ENCODE data around the gene MAGED1.
"Not testable (repeated sequence)": the region's sequence is repeated elsewhere in the genome, so short reads cannot be mapped to it uniquely, and the experiment has no call there.

The MAGED1 gene

GRCh38 chrX:51894697-51895336 lies 1.4 kb downstream of the MAGED1 start:
- DNase-seq (ENCODE audit: low spot score), result no peak

DNA sequence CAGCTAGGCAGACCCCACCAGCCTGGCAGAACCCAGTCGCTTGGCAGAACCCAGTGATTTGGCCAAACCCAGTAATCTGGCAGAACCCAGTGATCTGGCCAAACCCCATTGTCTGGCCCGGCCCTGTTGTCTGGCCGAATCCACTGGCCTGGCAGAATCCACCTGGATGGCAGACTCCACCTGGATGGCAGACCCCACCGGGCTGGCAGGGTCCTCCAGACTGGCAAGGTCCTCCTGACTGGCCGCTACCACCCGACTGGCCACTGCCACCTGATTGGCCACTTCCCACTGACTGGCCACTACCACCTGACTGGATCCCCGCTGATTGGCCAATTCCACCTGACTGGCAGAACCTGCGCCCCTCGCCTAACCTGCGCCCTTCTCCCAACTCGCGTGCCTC lies 3.2 kb downstream of the MAGED1 start:
- DNase-seq (ENCODE audit: low spot score), result no peak

- no peak for DNase-seq (ENCODE audit: low spot score)
Measured at GRCh38 chrX:51899741-51900140, 6.3 kb downstream of the MAGED1 start.

DNA sequence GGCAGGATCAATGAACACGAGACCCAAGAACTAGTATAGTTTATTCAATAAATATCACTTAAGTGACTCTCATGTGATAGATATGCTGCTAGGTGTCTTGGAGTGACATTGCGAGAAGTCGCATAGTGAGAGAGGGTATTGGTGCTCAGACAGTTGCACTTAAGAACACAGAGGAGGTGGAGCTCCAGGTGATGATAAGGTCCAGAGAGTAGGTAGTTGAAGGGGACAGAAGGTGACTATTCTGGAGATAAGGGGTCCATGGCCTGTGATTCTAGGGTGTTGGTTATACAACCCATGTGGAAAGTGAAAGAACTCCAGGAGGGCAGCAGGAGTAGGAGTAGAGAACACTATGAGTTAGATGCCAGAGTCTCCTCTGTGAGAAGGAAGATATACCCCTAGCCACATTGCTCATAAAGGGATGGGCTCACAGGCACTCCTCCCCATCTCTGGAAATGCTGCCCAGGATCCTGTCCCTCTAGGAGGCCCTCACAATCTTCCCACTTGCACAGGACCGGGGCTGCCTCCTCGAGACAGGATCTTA lies 9.2 kb downstream of the MAGED1 start:
- no peak for DNase-seq (ENCODE audit: low spot score)

GRCh38 chrX:51905152-51905551 lies 11.7 kb downstream of the MAGED1 start:
- not testable (repeated sequence) for DNase-seq (ENCODE audit: low spot score)

DNA sequence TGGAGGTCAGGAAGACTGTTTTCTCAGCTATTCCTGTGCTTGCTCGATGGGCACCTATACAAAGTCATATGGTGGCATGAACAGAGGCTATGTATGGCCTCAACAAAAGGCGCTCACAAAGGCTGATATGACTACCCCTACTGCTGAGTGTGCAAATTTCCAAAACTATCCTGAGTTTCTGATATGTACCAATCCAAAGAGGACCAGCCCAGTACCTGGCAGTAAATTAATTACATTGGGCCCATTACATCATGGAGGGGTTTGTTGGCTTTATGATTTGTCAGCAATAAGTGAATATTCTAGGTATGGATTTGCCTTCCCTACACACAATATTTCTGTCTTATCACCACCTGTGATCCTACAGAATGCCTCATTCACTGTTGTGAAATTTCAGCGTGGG lies 12.3 kb downstream of the MAGED1 start:
- DNase-seq (ENCODE audit: low spot score), result no peak

DNA sequence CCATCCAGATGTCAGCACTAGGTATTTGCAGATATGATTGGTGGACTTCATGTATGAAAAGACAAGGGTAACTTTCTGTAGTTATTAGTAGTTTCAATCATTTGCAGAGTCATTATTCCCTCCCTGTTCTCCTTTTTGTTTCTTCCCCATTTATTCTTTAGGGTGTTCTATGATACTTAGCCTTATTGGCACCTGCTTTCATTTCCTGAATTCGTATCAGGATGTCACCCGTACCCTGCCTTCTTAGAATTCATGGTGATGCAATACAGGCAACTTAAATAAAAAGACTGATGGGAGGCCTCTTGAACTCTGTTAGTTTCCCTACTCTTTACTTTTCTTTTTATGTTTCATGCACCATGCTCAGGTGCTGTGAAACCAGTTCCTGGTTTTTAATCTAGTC lies 24.2 kb downstream of the MAGED1 start:
- DNase-seq (ENCODE audit: low spot score), result no peak

GRCh38 chrX:51922561-51922960 lies 29.1 kb downstream of the MAGED1 start:
- no peak for DNase-seq (ENCODE audit: low spot score)

DNA sequence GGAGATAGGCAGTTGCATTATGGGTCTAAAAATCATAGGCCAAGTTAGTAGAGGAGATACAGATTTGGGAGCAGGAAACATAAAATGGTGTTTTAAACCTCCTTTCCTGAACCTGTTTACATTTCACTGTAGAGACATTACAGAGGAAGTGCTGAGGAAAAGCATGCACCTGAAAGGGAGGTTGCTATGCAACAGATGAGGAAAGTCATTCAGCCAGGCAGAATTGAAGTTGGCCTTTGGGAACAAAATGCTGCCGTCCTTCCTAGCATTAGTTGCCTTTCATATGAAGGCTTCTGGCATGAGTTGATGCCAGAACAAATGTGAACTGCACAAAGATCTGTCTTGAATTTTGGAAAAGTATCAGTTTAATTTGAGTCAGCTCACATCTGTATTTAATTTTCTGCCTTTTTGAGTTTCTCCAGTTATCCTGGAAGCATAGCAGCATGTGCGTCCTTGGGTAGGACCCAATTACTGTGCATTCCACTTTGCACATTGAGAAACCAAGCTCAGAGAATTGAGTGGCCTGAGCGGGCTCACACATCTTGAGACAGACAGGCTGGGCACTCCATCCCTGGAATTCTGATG lies 38.2 kb downstream of the MAGED1 start:
- no peak for DNase-seq (ENCODE audit: low spot score)

Measured in HuH-7.5 (cell line).